Testis (tissue), 2 donors: Measurements from ENCODE around the gene C12orf42.

Source experiments
- CTCF ChIP-seq, 3 experiments: fragments of 450-650 bp in 2 of 3; fragments of 200-600 bp in 1 of 3; sonication (generic) in 1 of 3; IDR thresholded peaks; one replicate each; pipeline ENCODE4 v1.5.1; 2016 to 2019; ENCODE audit warnings: antibody characterized with exemption in 3 of 3, mild to moderate bottlenecking in 2 of 3, moderate library complexity in 1 of 3
- POLR2A ChIP-seq: fragments of 450-650 bp; IDR thresholded peaks from one replicate; pipeline ENCODE4 v1.6.1; 2017; ENCODE audit warnings: antibody characterized with exemption, mild to moderate bottlenecking, moderate library complexity

- TF ChIP-seq CTCF (IDR thresholded peaks at IDR 0.05) = peak in 2 of 3 experiments; percentile 25 to 41
- TF ChIP-seq POLR2A = no peak
These were observed at the start of gene C12orf42 for GRCh38 chr12:103495469-103496456.
